Stimulated activated CD8-positive, alpha-beta memory T cell treated with anti-CD3 and anti-CD28 coated beads, Interleukin-15, amount 100 ng/mL, for 1 hour (primary cell): ENCODE results near the gene BAIAP3.
"Not testable (repeated sequence)": the region's sequence is repeated elsewhere in the genome, so short reads cannot be mapped to it uniquely, and the experiment has no call there.

ENCODE experiments used
- DNase-seq: peaks from one replicate; pipeline ENCODE4 v3.0.0-alpha.2; 2020; ENCODE audit warnings: low read depth

The BAIAP3 gene

GRCh38 chr16:1316033-1316405 lies 17.4 kb upstream of the BAIAP3 start:
- DNase-seq: no peak

GRCh38 chr16:1317479-1318267 lies 15.8 kb upstream of the BAIAP3 start:
- DNase-seq: no peak

GRCh38 chr16:1318268-1318545 lies 15.2 kb upstream of the BAIAP3 start:
- no peak for DNase-seq

- no peak for DNase-seq
Measured at GRCh38 chr16:1319041-1319440, 14.4 kb upstream of the BAIAP3 start.

GRCh38 chr16:1320097-1320496 lies 13.3 kb upstream of the BAIAP3 start:
- no peak for DNase-seq

GRCh38 chr16:1320658-1321240 lies 12.7 kb upstream of the BAIAP3 start:
- DNase-seq: no peak

GRCh38 chr16:1322407-1322806 lies 11.0 kb upstream of the BAIAP3 start:
- DNase-seq: no peak

GRCh38 chr16:1323296-1324239 lies 9.9 kb upstream of the BAIAP3 start:
- no peak for DNase-seq

GRCh38 chr16:1324286-1324826 lies 9.1 kb upstream of the BAIAP3 start:
- no peak for DNase-seq

GRCh38 chr16:1325261-1325660 lies 8.2 kb upstream of the BAIAP3 start:
- DNase-seq: no peak

- no peak for DNase-seq
Measured at GRCh38 chr16:1325673-1326371, 7.6 kb upstream of the BAIAP3 start.

- DNase-seq: no peak
Measured at GRCh38 chr16:1326391-1326790, 7.1 kb upstream of the BAIAP3 start.

GRCh38 chr16:1326946-1327618 lies 6.4 kb upstream of the BAIAP3 start:
- no peak for DNase-seq

GRCh38 chr16:1327619-1327947 lies 5.9 kb upstream of the BAIAP3 start:
- no peak for DNase-seq

GRCh38 chr16:1328136-1328535 lies 5.3 kb upstream of the BAIAP3 start:
- not testable (repeated sequence) for DNase-seq

GRCh38 chr16:1328961-1329360 lies 4.5 kb upstream of the BAIAP3 start:
- not testable (repeated sequence) for DNase-seq

- DNase-seq: no peak
Measured at GRCh38 chr16:1330260-1330914, 3.1 kb upstream of the BAIAP3 start.

GRCh38 chr16:1330931-1331711 lies 2.3 kb upstream of the BAIAP3 start:
- no peak for DNase-seq

- no peak for DNase-seq
Measured at GRCh38 chr16:1331712-1332617, 1.5 kb upstream of the BAIAP3 start.
